Ishikawa (cell line): Measurements from ENCODE around the gene PRRC2A.

Source experiments
- CREB1 ChIP-seq: IDR thresholded peaks from 2 replicates; pipeline ENCODE4 v1.6.1; 2012; ENCODE audit warnings: low read depth
- RAD21 ChIP-seq: IDR thresholded peaks from 2 replicates; pipeline ENCODE4 v1.6.1; 2012; ENCODE audit warnings: low read depth

DNA sequence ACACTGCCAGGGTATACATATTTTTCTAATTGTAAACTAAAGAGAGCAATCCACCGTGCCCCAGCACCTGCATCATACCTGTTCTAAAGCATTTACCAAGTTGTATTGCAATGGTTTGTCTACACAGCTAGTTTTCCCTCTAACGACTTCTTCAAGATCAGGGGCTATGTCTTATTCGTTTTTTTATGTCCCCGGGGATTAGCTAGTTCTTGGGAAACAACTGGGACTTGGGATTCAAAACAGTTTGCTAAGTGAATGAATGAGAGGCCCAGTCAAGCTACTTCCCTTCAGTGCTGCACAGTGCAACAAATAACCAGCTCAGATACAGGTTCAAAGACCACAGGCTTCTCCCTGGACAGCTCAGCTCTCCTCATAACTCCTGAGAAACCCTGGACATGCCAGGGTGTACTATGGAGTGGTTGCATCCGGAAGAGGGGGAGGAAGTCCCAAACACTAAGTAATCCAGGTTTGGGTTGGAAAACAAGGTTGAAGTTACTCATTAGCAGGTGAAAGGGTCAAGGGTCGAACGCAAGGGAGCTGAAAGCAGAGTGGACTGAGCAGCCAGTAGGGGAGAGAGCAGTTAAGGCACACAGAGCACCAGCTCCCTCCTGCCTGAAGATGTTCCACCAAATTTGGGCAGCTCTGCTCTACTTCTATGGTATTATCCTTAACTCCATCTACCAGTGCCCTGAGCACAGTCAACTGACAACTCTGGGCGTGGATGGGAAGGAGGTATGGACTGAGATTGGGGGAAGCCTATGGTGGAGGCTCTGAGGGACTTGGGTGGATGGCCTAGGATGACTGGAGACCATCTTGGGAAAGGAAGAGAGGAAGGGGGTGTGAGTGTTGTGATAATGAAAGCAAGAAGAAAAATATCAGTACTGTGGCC, 35.1 kb downstream of the PRRC2A start, which contains the start of gene APOM:
- TF ChIP-seq CREB1 = no peak
- TF ChIP-seq RAD21 = no peak
